ENCODE measurements around the gene FKBP9. TPM values are rescaled to one million over a fixed set of nuclear protein-coding genes. Genes with fewer than 3 reads are reported as not detected.

FKBP9 gene
- polyA plus RNA-seq, 2 of the 4 experiments (the other 2 are of a cell fraction): 112 to 140 TPM

GRCh38 chr7:33041631-33042428, 84.6 kb downstream of the FKBP9 start:
- Histone ChIP-seq H3K27ac (peak overlapping the region in 1 of 2 experiments; percentile 27; a peak in 1 of 6 replicates), H3K4me3 (no peak overlapping the region), H3K4me1 (peaks cover 70% of the 10 kb centered on the region), H3K4me2 (peak overlapping the region; percentile 89), H3K9me3 (no peaks in the 10 kb centered on the region)
- ChIA-PET CTCF (interaction anchor here (1.0 kb wide), 1 partner anchor 14 kb away, joined by 3 read pairs; no protein-coding TSS in a partner anchor), POLR2A (no interaction called here)
- DNase-seq (ENCODE audit: low read depth in 1 of 2, low spot score in 1 of 2) (no peak), ATAC-seq (no peak), FAIRE-seq (no peak)
- TF ChIP-seq RNF2 (IDR thresholded peaks at IDR 0.05; ENCODE audit: borderline replicate concordance, low read depth): no peak
- peak; percentile 21; a peak in 1 of 4 replicates for TF ChIP-seq CEBPB (IDR thresholded peaks at IDR 0.05)
- WGBS (ENCODE audit: missing lambda C conversion rate): 80% methylated on average over 8 of the region's 8 CpGs

- CTCF ChIA-PET: interaction anchor here (0.7 to 2.0 kb wide), 6 partner anchors 10 to 32 kb away, joined by 3 to 5 read pairs (median 4); partner anchors contain the start of gene NT5C3A
- WGBS (ENCODE audit: missing lambda C conversion rate): 72% methylated on average over 6 of the region's 6 CpGs
- FAIRE-seq (no peak), DNase-seq (ENCODE audit: low read depth in 1 of 2, low spot score in 1 of 2) (no peak), ATAC-seq (peak; percentile 30 to 55; a peak in 3 of 6 replicates)
- Histone ChIP-seq H3K9me3 (no peaks in the 10 kb centered on the region), H3K4me1 (peaks cover 61% of the 10 kb centered on the region), H3K4me3 (no peak overlapping the region; the same call in 2 of the 3 replicates), H3K4me2 (peak overlapping the region; percentile 72), H3K27ac (peak overlapping the region; percentile 61 to 72)
- POLR2A ChIA-PET: interaction anchor here (0.7 kb wide), 1 partner anchor 18 kb away, joined by 3 read pairs; the partner anchor contains the start of gene NT5C3A
- TF ChIP-seq MAX (IDR thresholded peaks at IDR 0.05) (no peak), TP53 (CRISPR knock-in tag; IDR thresholded peaks at IDR 0.05) (no peak), CTCF (IDR thresholded peaks at IDR 0.05) (no peak), ZNF302 (CRISPR knock-in tag; IDR thresholded peaks at IDR 0.05) (no peak), FOXS1 (CRISPR knock-in tag; IDR thresholded peaks at IDR 0.05) (no peak), RAD21 (conservative IDR thresholded peaks at IDR 0.05 in 1 of 2, IDR thresholded peaks at IDR 0.05 in 1 of 2) (no peak), TFCP2L1 (CRISPR knock-in tag; IDR thresholded peaks at IDR 0.05) (no peak), NPAS2 (CRISPR knock-in tag; IDR thresholded peaks at IDR 0.05; ENCODE audit: borderline replicate concordance) (no peak), EHMT2 (IDR thresholded peaks at IDR 0.05; ENCODE audit: low read depth) (no peak), ELK1 (IDR thresholded peaks at IDR 0.05; ENCODE audit: low read depth, low read length) (no peak), ESRRA (IDR thresholded peaks at IDR 0.05; ENCODE audit: borderline replicate concordance, low read length) (no peak), RARB (CRISPR knock-in tag; IDR thresholded peaks at IDR 0.05) (no peak), ZSCAN20 (CRISPR knock-in tag; IDR thresholded peaks at IDR 0.05) (no peak), HOXB13 (CRISPR knock-in tag; IDR thresholded peaks at IDR 0.05; ENCODE audit: low read depth) (no peak), SREBF2 (IDR thresholded peaks at IDR 0.05) (no peak), POLR2AphosphoS2 (conservative IDR thresholded peaks at IDR 0.05; ENCODE audit: low read length) (no peak)
- TF ChIP-seq, protein P1, sequence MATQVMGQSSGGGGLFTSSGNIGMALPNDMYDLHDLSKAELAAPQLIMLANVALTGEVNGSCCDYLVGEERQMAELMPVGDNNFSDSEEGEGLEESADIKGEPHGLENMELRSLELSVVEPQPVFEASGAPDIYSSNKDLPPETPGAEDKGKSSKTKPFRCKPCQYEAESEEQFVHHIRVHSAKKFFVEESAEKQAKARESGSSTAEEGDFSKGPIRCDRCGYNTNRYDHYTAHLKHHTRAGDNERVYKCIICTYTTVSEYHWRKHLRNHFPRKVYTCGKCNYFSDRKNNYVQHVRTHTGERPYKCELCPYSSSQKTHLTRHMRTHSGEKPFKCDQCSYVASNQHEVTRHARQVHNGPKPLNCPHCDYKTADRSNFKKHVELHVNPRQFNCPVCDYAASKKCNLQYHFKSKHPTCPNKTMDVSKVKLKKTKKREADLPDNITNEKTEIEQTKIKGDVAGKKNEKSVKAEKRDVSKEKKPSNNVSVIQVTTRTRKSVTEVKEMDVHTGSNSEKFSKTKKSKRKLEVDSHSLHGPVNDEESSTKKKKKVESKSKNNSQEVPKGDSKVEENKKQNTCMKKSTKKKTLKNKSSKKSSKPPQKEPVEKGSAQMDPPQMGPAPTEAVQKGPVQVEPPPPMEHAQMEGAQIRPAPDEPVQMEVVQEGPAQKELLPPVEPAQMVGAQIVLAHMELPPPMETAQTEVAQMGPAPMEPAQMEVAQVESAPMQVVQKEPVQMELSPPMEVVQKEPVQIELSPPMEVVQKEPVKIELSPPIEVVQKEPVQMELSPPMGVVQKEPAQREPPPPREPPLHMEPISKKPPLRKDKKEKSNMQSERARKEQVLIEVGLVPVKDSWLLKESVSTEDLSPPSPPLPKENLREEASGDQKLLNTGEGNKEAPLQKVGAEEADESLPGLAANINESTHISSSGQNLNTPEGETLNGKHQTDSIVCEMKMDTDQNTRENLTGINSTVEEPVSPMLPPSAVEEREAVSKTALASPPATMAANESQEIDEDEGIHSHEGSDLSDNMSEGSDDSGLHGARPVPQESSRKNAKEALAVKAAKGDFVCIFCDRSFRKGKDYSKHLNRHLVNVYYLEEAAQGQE (IDR thresholded peaks at IDR 0.05): no peak
These were observed 86.5 kb downstream of the FKBP9 start for GRCh38 chr7:33043501-33044400.
